ENCODE results near the gene RUFY1. TPM values are rescaled to one million over a fixed set of nuclear protein-coding genes. Genes with fewer than 3 reads are reported as not detected.
"Not testable (repeated sequence)": the region's sequence is repeated elsewhere in the genome, so short reads cannot be mapped to it uniquely, and the experiment has no call there.

Gene RUFY1
- polyA plus RNA-seq, 1 donor from 2014 or later: 53.7 TPM

GRCh38 chr5:179639296-179639695 lies 88.9 kb downstream of the RUFY1 start:
- H3K9me3 Mint-ChIP-seq, H3K27ac Mint-ChIP-seq, H3K36me3 Mint-ChIP-seq, H3K4me1 Mint-ChIP-seq, H3K27me3 Mint-ChIP-seq, H3K4me3 Mint-ChIP-seq: not testable (repeated sequence)

GRCh38 chr5:179641745-179642144 lies 91.4 kb downstream of the RUFY1 start:
- not testable (repeated sequence) for H3K27me3 Mint-ChIP-seq, H3K4me3 Mint-ChIP-seq, H3K9me3 Mint-ChIP-seq, H3K4me1 Mint-ChIP-seq, H3K36me3 Mint-ChIP-seq, H3K27ac Mint-ChIP-seq

DNA sequence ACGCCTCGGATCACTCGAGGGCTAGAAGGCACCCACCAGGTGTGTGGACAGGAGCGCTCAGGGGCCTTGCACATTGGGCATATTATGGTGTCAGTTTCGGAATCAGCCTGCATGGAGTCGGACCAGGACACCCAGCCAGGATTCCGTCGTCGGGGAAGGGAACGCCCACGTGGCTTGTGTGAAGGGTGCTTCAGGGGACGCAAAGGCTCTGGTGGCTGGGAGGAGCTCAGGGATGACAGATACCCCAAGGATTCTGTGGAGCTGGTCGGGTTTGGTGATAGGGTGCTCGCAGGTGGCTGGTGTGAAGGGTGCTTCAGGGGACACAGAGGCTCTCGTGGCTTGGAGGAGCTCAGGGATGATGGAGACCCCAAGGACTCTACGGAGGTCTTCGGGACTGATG lies 92.3 kb downstream of the RUFY1 start:
- not testable (repeated sequence) for H3K27me3 Mint-ChIP-seq, H3K4me1 Mint-ChIP-seq, H3K27ac Mint-ChIP-seq, H3K9me3 Mint-ChIP-seq, H3K36me3 Mint-ChIP-seq, H3K4me3 Mint-ChIP-seq

- not testable (repeated sequence) for H3K27me3 Mint-ChIP-seq, H3K36me3 Mint-ChIP-seq, H3K4me1 Mint-ChIP-seq, H3K27ac Mint-ChIP-seq, H3K4me3 Mint-ChIP-seq, H3K9me3 Mint-ChIP-seq
Observed at GRCh38 chr5:179643141-179643920, 93.0 kb downstream of the RUFY1 start.

DNA sequence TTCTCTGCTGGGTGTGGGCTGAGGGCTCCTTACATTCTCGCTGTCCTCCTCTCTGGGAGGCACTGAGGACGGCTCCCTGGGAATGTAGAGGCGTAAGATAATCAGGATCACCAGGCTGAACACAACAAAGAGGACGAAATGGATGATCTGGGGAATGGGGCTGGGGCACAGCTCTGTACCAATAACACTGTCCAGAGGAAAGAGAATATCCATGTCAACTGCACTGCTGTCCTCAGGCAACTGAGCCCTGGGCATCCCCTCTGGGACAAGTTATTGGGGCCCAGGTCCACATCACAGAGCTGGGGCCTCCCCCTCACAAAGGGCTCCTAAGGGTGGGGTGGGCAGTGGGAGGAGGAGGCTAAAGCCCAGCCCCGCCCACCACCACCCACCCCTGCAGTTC lies 94.4 kb downstream of the RUFY1 start:
- H3K27ac Mint-ChIP-seq, H3K36me3 Mint-ChIP-seq, H3K27me3 Mint-ChIP-seq, H3K4me1 Mint-ChIP-seq, H3K4me3 Mint-ChIP-seq, H3K9me3 Mint-ChIP-seq: not testable (repeated sequence)

DNA sequence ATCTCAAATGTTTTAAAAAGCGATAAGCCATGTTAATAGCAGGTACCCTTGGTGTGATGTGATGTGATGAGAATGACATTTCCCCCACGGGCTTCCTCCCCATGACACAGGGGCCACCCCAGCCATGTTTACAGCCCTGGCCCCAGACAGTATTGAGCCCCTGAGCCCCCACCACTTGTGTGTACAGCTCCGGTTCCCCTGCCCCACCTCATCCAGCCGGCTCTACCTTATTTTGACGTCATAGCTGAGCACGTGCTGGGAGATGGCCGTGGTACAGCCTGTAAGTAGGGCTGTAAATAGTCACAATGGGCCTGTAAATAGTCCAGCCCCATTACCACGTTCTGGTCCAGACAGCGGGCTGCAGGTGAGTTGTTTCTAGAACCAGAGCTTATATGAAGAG lies 98.1 kb downstream of the RUFY1 start:
- H3K4me3 Mint-ChIP-seq: no peak overlapping the region
- peak overlapping the region in 1 of 3 donors; percentile 47 for H3K27ac Mint-ChIP-seq
- H3K9me3 Mint-ChIP-seq: peaks cover 0 to 1% (median 0%) of the 10 kb centered on the region in 3 donors
- peaks cover 0 to 2% (median 0%) of the 10 kb centered on the region in 3 donors for H3K4me1 Mint-ChIP-seq
- peaks cover 5% of the 10 kb centered on the region for H3K27me3 Mint-ChIP-seq
- H3K36me3 Mint-ChIP-seq: no peaks in the 10 kb centered on the region

DNA sequence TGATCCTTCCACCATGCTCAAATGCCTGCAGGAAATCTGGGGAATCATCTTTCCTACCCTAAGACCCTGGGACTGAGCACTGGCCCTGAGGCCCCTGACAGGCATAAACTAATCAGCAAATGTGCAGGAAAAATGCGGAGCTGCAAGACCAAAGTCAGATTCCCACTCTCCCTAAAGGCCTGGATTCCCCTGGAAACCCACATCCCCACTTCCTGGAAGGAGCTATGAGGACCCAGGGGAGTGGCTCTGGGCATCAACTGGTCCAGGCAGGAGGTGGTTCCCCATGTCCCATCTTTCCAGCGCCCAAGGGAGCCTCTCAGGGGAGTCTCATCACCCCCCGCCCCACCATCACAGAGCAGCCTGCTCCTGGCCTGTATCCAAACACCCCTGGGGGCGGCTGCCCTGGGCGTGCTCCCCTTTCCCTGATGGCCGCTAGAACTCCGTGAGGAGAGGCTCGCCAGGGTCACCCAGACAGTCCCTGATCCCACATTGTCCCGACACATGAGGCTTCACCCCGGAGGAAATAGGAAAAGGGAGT lies 98.9 kb downstream of the RUFY1 start:
- H3K27ac Mint-ChIP-seq: not testable (repeated sequence)

DNA sequence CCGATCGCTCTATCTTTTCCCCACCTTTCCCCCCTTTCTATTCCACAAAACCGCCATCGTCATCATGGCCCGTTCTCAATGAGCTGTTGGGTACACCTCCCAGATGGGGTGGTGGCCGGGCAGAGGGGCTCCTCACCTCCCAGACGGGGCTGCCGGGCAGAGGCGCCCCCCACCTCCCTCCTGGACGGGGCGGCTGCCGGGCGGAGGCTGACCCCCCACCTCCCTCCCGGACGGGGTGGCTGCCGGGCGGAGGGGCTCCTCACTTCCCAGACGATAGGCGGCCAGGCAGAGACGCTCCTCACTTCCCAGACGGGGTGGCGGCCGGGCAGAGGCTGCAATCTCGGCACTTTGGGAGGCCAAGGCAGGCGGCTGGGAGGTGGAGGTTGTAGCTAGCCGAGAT lies 99.9 kb downstream of the RUFY1 start:
- H3K4me3 Mint-ChIP-seq, H3K27ac Mint-ChIP-seq, H3K9me3 Mint-ChIP-seq, H3K27me3 Mint-ChIP-seq, H3K4me1 Mint-ChIP-seq, H3K36me3 Mint-ChIP-seq: not testable (repeated sequence)

More for the DNA sequence above, 98.9 kb downstream of the RUFY1 start:
- not testable (repeated sequence) for H3K27me3 Mint-ChIP-seq, H3K4me1 Mint-ChIP-seq, H3K36me3 Mint-ChIP-seq, H3K4me3 Mint-ChIP-seq, H3K9me3 Mint-ChIP-seq

DNA sequence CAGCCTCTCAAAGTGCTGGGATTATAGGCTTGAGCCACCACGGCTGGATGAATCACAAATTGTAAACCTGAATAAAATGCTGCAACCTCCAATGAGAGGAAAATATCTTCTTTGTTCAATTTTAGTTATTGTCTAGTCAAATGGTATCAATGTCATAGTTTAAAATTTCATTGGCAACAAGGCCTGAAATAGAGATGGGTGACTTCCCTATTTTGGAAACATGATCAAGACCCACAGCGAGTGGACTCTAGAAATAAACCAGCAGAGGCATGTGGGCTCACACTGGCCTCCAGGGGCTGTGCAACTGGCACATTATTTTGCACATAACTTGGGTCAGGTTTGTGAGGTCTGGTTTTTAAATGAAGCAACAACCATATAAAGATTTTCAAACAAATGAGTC lies 102.8 kb downstream of the RUFY1 start:
- H3K9me3 Mint-ChIP-seq, H3K27me3 Mint-ChIP-seq, H3K4me3 Mint-ChIP-seq, H3K27ac Mint-ChIP-seq, H3K36me3 Mint-ChIP-seq, H3K4me1 Mint-ChIP-seq: not testable (repeated sequence)

GRCh38 chr5:179657302-179658178 lies 107.2 kb downstream of the RUFY1 start:
- not testable (repeated sequence) for H3K36me3 Mint-ChIP-seq, H3K27me3 Mint-ChIP-seq, H3K4me3 Mint-ChIP-seq, H3K9me3 Mint-ChIP-seq, H3K27ac Mint-ChIP-seq, H3K4me1 Mint-ChIP-seq

- not testable (repeated sequence) for H3K9me3 Mint-ChIP-seq, H3K36me3 Mint-ChIP-seq, H3K4me1 Mint-ChIP-seq, H3K27me3 Mint-ChIP-seq
- H3K4me3 Mint-ChIP-seq: peak overlapping the region; percentile 57 to 84 (median 63)
- peak overlapping the region in 1 of 3 donors; percentile 54 for H3K27ac Mint-ChIP-seq
Observed at GRCh38 chr5:179658179-179658856, 108.0 kb downstream of the RUFY1 start.

Other genes starting within 250 kb of the RUFY1 start
- not detected for gene ADAMTS2, start 205.1 kb upstream of the RUFY1 start, polyA plus RNA-seq
- gene HNRNPH1, start 73.1 kb downstream of the RUFY1 start, polyA plus RNA-seq: 116 TPM
- 0.64 TPM for gene CBY3, start 130.5 kb downstream of the RUFY1 start, polyA plus RNA-seq
- 147 TPM for gene CANX, start 148.4 kb downstream of the RUFY1 start, polyA plus RNA-seq
- 4.7 TPM for gene MAML1, start 182.3 kb downstream of the RUFY1 start, polyA plus RNA-seq
- gene LTC4S, start 243.4 kb downstream of the RUFY1 start, polyA plus RNA-seq: 0.80 TPM

All from IgD-negative memory B cell (primary cell).